HepG2 (cell line): ENCODE measurements around the gene CAPZB. TPM values are rescaled to one million over a fixed set of nuclear protein-coding genes. Genes with fewer than 3 reads are reported as not detected.

Source experiments
- ATAC-seq: fragments of 200-7000 bp; cut with Tn5 transposase; 3 replicates; pipeline ENCODE4 v1.9.1; 2020; ENCODE audit warnings: mild to moderate bottlenecking, moderate library complexity
- BruUV-seq: library from RNA; stranded (reverse); fragments of 400-500 nt; replicated peaks from 2 replicates; lab custom pipeline; 2021; lab: Mats Ljungman, UMichigan
- CTCF ChIA-PET: fragments of 300-600 bp; formaldehyde crosslinking; extraction: SDS; loops from one replicate; lab custom pipeline; 2021; ENCODE audit warnings: low total read pairs, inconsistent platforms, low intra/inter-chr PET ratio; lab: Yijun Ruan, JAX
- POLR2A ChIA-PET: fragments of 350-600 bp; sonication (Branson Sonifier 250); formaldehyde crosslinking; loops from one replicate; lab custom pipeline; 2020; ENCODE audit warnings: antibody characterized with exemption, inconsistent platforms; lab: Yijun Ruan, JAX
- DNase-seq: peaks from one replicate; pipeline ENCODE4 v3.0.0-alpha.2; 2015; ENCODE audit warnings: low spot score
- FAIRE-seq: peaks from 3 replicates; lab custom pipeline; 2011; peaks lifted over from hg19 to GRCh38; lab: Jason Lieb, UNC
- H2AFZ ChIP-seq: one replicate; pipeline ENCODE4 v1.6.1; 2011; ENCODE audit warnings: low read length, inconsistent platforms
- H3K27ac ChIP-seq: fragments of 300-600 bp; 3 replicates; pipeline ENCODE4 v1.8.0; 2011; ENCODE audit warnings: mixed run types, mild to moderate bottlenecking, mixed read lengths, low read length, inconsistent platforms; ENCODE audit not compliant: insufficient read depth; ENCODE audit errors: extremely low read length
- H3K27me3 ChIP-seq, 2 experiments: fragments of 200-600 bp in 1 of 2; 2 replicates in 1 of 2; 3 replicates in 1 of 2; pipeline versions ENCODE4 v1.6.0 to v1.8.0; 2011; ENCODE audit warnings: low read length in 2 of 2, mild to moderate bottlenecking in 2 of 2, moderate library complexity in 2 of 2, inconsistent platforms in 1 of 2; ENCODE audit not compliant: insufficient read depth in 2 of 2, control insufficient read depth in 1 of 2
- H3K36me3 ChIP-seq, 2 experiments: fragments of 200-600 bp in 1 of 2; replicated peaks in 1 of 2; 2 replicates in 1 of 2; 3 replicates in 1 of 2; pipeline versions ENCODE4 v1.5.1 to v1.8.0; 2011; ENCODE audit warnings: low read length in 2 of 2, inconsistent platforms in 1 of 2; ENCODE audit not compliant: insufficient read depth in 2 of 2, control insufficient read depth in 1 of 2
- H3K4me1 ChIP-seq: 2 replicates; pipeline ENCODE4 v1.5.1; 2012; ENCODE audit warnings: low read length, inconsistent platforms; ENCODE audit not compliant: insufficient read depth
- H3K4me2 ChIP-seq: 2 replicates; pipeline ENCODE4 v1.6.0; 2011; ENCODE audit warnings: low read depth, low read length, inconsistent platforms
- H3K4me3 ChIP-seq, 3 experiments: fragments of 200-600 bp in 1 of 3; sonication (generic), shearing (Covaris generic) in 1 of 3; replicated peaks in 1 of 3; 2 replicates each; pipeline ENCODE4 v1.5.1; 2011 to 2016; ENCODE audit warnings: low read length in 3 of 3, inconsistent platforms in 2 of 3, low read depth in 2 of 3, mild to moderate bottlenecking in 2 of 3, control low read depth in 1 of 3, mixed read lengths in 1 of 3; ENCODE audit not compliant: insufficient read depth in 1 of 3
- H3K79me2 ChIP-seq: one replicate; pipeline ENCODE4 v1.6.1; 2011; ENCODE audit warnings: low read length, inconsistent platforms; ENCODE audit not compliant: insufficient read depth
- H3K9ac ChIP-seq: 2 replicates; pipeline ENCODE4 v1.6.0; 2011; ENCODE audit warnings: mild to moderate bottlenecking, low read depth, low read length, inconsistent platforms; ENCODE audit not compliant: insufficient read depth
- H3K9me3 ChIP-seq: 2 replicates; pipeline ENCODE4 v1.5.1; 2012; ENCODE audit warnings: mild to moderate bottlenecking, low read length
- H4K20me1 ChIP-seq: 2 replicates; pipeline ENCODE4 v1.6.0; 2011; ENCODE audit warnings: inconsistent platforms, mild to moderate bottlenecking, low read length, moderate library complexity; ENCODE audit not compliant: insufficient read depth
- EED ChIP-seq: sonication (generic); formaldehyde crosslinking; IDR thresholded peaks from 2 replicates; pipeline ENCODE4 v1.5.0; 2020; ENCODE audit warnings: mild to moderate bottlenecking, missing genetic modification reagents
- PAF1 ChIP-seq: IDR thresholded peaks from 2 replicates; pipeline ENCODE4 v1.6.1; 2016; ENCODE audit warnings: missing genetic modification reagents, missing compliant biosample characterization
- SMAD9 ChIP-seq: sonication (generic); formaldehyde crosslinking; IDR thresholded peaks from 2 replicates; pipeline ENCODE4 v1.5.1; 2020; ENCODE audit warnings: mild to moderate bottlenecking, missing genetic modification reagents
- ZFP90 ChIP-seq: sonication (generic); formaldehyde crosslinking; IDR thresholded peaks from 2 replicates; pipeline ENCODE4 v1.8.0; 2022; ENCODE audit warnings: missing genetic modification reagents, mild to moderate bottlenecking, inconsistent platforms, borderline replicate concordance
- WGBS: methylation state at CpG from one replicate; pipeline ENCODE4 v1.1.6; 2017; ENCODE audit warnings: low lambda C conversion rate; 5-methylcytosine and 5-hydroxymethylcytosine counted together
- in situ Hi-C: cut with HindIII; loops from 2 replicates; pipeline ENCODE4 v1.10.0; 2017; ENCODE audit warnings: low pct_unique_long_range_greater_than_20kb; ENCODE audit not compliant: extremely low pct_ligation_motif_present
- intact Hi-C: fragments of 100-400 bp; cut with micrococcal nuclease; formaldehyde crosslinking; loops from one replicate; pipeline ENCODE4 v1.10.0; 2022; ENCODE audit not compliant: unreplicated experiment
- polyA plus RNA-seq, 8 experiments: library from polyadenylated mRNA; depleted of rRNA in 3 of 8; stranded (reverse) in 7 of 8; unstranded in 1 of 8; fragments of >200 nt; fragmentation: Illumina TruSeq in 4 of 8; extraction: Trizol in 4 of 8; gene quantifications; 2 replicates each; pipeline versions ENCODE4 v1.2.1 to v1.2.3, GENCODE V29; 2011 to 2016; ENCODE audit warnings: low read depth in 4 of 8, missing spikeins in 1 of 8, mixed read lengths in 1 of 8; ENCODE audit not compliant: insufficient read depth in 1 of 8
- total RNA-seq, 5 experiments: library from RNA; depleted of rRNA; stranded (reverse); fragments of >200 nt; fragmentation: Illumina TruSeq; extraction: Trizol; gene quantifications; 2 replicates each; pipeline ENCODE4 v1.2.3, GENCODE V29; 2016; ENCODE audit warnings: low read depth in 1 of 5
- TF ChIP-seq, protein P1 (sequence below): sonication (generic); formaldehyde crosslinking; IDR thresholded peaks from 2 replicates; pipeline ENCODE4 v1.5.0; 2020; ENCODE audit warnings: missing genetic modification reagents, mild to moderate bottlenecking, borderline replicate concordance
- TF ChIP-seq, protein P2 (sequence below): sonication (generic); formaldehyde crosslinking; IDR thresholded peaks from 2 replicates; pipeline ENCODE4 v1.5.0; 2020; ENCODE audit warnings: missing genetic modification reagents, mild to moderate bottlenecking, borderline replicate concordance
- TF ChIP-seq, protein P3 (sequence below): IDR thresholded peaks from 2 replicates; pipeline ENCODE4 v1.6.1; 2016; ENCODE audit warnings: missing compliant biosample characterization, missing genetic modification reagents, borderline replicate concordance

The CAPZB gene
- total and polyA plus RNA-seq, 2 of the 13 experiments (the other 11 are each of a cell fraction or from before 2014, with no cell fraction given) = 58.9 to 76.9 TPM

DNA sequence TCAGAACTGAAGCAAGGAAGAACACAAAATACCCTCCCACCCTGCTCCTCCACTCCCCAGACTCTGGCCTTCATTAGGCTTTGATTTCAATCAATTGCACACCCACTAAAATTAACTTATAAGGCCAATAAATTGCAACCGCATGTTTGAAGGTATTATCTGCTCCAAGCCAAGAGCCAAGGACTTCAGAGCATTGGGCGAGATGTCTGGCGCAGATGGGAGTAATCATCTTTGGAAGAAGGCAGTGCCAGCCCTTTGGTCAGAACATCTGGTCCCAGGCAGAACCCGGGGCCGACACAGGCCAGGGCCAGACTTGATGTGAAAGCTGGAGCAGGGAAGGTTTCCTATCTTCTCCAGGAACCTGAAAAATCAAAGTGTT, 113.2 kb downstream of the CAPZB start:
- ChIA-PET POLR2A (no interaction called here), CTCF (no interaction called here)
- H3K9ac ChIP-seq = no peak overlapping the region
- in situ Hi-C loops = no loop called here
- no peak overlapping the region for H3K4me2 ChIP-seq
- DNase-seq (no peak), ATAC-seq (no peak), FAIRE-seq (no peak)
- 100% methylated on average over 3 of the region's 5 CpGs for WGBS
- H3K79me2 ChIP-seq = no peaks in the 10 kb centered on the region
- no peak for TF ChIP-seq EED (CRISPR knock-in tag)
- TF ChIP-seq, protein P1, sequence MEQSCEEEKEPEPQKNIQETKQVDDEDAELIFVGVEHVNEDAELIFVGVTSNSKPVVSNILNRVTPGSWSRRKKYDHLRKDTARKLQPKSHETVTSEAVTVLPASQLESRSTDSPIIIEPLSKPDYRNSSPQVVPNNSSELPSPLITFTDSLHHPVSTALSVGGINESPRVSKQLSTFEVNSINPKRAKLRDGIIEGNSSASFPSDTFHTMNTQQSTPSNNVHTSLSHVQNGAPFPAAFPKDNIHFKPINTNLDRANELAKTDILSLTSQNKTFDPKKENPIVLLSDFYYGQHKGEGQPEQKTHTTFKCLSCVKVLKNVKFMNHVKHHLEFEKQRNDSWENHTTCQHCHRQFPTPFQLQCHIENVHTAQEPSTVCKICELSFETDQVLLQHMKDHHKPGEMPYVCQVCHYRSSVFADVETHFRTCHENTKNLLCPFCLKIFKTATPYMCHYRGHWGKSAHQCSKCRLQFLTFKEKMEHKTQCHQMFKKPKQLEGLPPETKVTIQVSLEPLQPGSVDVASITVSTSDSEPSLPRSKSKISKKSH = no peak
- no peak for TF ChIP-seq SMAD9 (CRISPR knock-in tag)
- no peak for TF ChIP-seq PAF1 (CRISPR knock-in tag)
- TF ChIP-seq ZFP90 (CRISPR knock-in tag) = no peak
- TF ChIP-seq, protein P2, sequence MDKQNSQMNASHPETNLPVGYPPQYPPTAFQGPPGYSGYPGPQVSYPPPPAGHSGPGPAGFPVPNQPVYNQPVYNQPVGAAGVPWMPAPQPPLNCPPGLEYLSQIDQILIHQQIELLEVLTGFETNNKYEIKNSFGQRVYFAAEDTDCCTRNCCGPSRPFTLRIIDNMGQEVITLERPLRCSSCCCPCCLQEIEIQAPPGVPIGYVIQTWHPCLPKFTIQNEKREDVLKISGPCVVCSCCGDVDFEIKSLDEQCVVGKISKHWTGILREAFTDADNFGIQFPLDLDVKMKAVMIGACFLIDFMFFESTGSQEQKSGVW (CRISPR knock-in tag) = no peak
- TF ChIP-seq, protein P3, sequence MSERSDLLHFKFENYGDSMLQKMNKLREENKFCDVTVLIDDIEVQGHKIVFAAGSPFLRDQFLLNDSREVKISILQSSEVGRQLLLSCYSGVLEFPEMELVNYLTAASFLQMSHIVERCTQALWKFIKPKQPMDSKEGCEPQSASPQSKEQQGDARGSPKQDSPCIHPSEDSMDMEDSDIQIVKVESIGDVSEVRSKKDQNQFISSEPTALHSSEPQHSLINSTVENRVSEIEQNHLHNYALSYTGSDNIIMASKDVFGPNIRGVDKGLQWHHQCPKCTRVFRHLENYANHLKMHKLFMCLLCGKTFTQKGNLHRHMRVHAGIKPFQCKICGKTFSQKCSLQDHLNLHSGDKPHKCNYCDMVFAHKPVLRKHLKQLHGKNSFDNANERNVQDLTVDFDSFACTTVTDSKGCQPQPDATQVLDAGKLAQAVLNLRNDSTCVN (CRISPR knock-in tag) = no peak
- H3K36me3 ChIP-seq = peaks cover 17 to 61% of the 10 kb centered on the region in 2 experiments
- H3K9me3 ChIP-seq = no peaks in the 10 kb centered on the region
- H4K20me1 ChIP-seq = 0 out of 2 replicates have a peak, but pooled peaks cover 3% of the 10 kb centered on the region
- H3K4me3 ChIP-seq = no peak overlapping the region
- intact Hi-C loops = no loop called here
- H3K27me3 ChIP-seq = no peaks in the 10 kb centered on the region
- H2AFZ ChIP-seq = no peak overlapping the region
- BruUV-seq = no TSS peak
- H3K4me1 ChIP-seq = peaks cover 13% of the 10 kb centered on the region; the same call in 1 of the 2 replicates
- no peak overlapping the region for H3K27ac ChIP-seq
